Body of pancreas (tissue), 4 donors: Measurements from ENCODE around the gene HS1BP3. TPM values are rescaled to one million over a fixed set of nuclear protein-coding genes. Genes with fewer than 3 reads are reported as not detected.

Experiments used
- ATAC-seq: fragments of 150-250 bp; one replicate; pipeline ENCODE4 v1.9.1; 2016
- DNase-seq, 4 donors: peaks; one replicate each; pipeline ENCODE4 v3.0.0-alpha.2; 2019
- H3K27ac ChIP-seq, 4 donors: fragments of 200-600 bp; sonication (generic); 1 replicate in 3 of 4; 2 replicates in 1 of 4; pipeline versions ENCODE4 v1.5.1 to v1.6.1; 2016 to 2019; ENCODE audit warnings: mild to moderate bottlenecking in 1 of 4, mixed read lengths in 1 of 4, moderate library complexity in 1 of 4
- H3K27me3 ChIP-seq, 2 donors: fragments of 200-600 bp; sonication (generic); one replicate each; pipeline ENCODE4 v1.6.0; 2016; ENCODE audit warnings: mild to moderate bottlenecking in 1 of 2
- H3K36me3 ChIP-seq, 2 donors: fragments of 200-600 bp; sonication (generic); replicated peaks in 1 of 2; 2 replicates each; pipeline ENCODE4 v1.5.1; 2016; ENCODE audit warnings: low read depth in 2 of 2; ENCODE audit not compliant: insufficient read depth in 1 of 2
- H3K4me1 ChIP-seq: fragments of 200-600 bp; sonication (generic); one replicate; pipeline ENCODE4 v1.6.0; 2016
- H3K4me3 ChIP-seq, 2 donors: fragments of 200-600 bp; sonication (generic); 1 replicate in 1 of 2; 2 replicates in 1 of 2; pipeline ENCODE4 v1.5.1; 2016 to 2019
- H3K9me3 ChIP-seq, 3 donors: fragments of 200-600 bp; sonication (generic); 1 replicate in 2 of 3; 2 replicates in 1 of 3; pipeline ENCODE4 v1.5.1; 2016
- CTCF ChIP-seq, 7 experiments: fragments of 450-650 bp in 4 of 7; fragments of 200-600 bp in 3 of 7; sonication (generic) in 3 of 7; IDR thresholded peaks; one replicate each; pipeline ENCODE4 v1.5.1; 2016 to 2019; ENCODE audit warnings: antibody characterized with exemption in 7 of 7
- POLR2A ChIP-seq, 3 donors: fragments of 450-650 bp; IDR thresholded peaks; one replicate each; pipeline ENCODE4 v1.6.1; 2016; ENCODE audit warnings: antibody characterized with exemption in 3 of 3, mild to moderate bottlenecking in 2 of 3
- WGBS, 2 donors: methylation state at CpG; one replicate each; pipeline ENCODE4 v1.1.5; 2017; 5-methylcytosine and 5-hydroxymethylcytosine counted together
- intact Hi-C: fragments of 100-400 bp; cut with DNase I; formaldehyde crosslinking; loops from one replicate; pipeline ENCODE4 v1.15.1; 2023
- total RNA-seq, 2 donors: library from RNA; depleted of rRNA; stranded (reverse); fragments of >200 nt; gene quantifications; one replicate each; pipeline ENCODE4 v1.1.0, GENCODE V29; 2016

The HS1BP3 gene
- total RNA-seq, 2 donors from 2014 or later = 21.1 to 23.1 TPM

GRCh38 chr2:20626698-20627513 lies 24.0 kb downstream of the HS1BP3 start:
- no peak overlapping the region for H3K27ac ChIP-seq
- DNase-seq = peak in 2 of 4 donors; percentile 2 to 8
- no peak for ATAC-seq

GRCh38 chr2:20626392-20626697 lies 24.6 kb downstream of the HS1BP3 start:
- Histone ChIP-seq H3K27ac (no peak overlapping the region), H3K27me3 (no peaks in the 10 kb centered on the region), H3K4me3 (no peak overlapping the region), H3K4me1 (no peaks in the 10 kb centered on the region), H3K9me3 (no peaks in the 10 kb centered on the region), H3K36me3 (peaks cover 0 to 7% of the 10 kb centered on the region in 2 donors)
- 100% methylated on average over 2 of the region's 2 CpGs for WGBS, 2 donors
- intact Hi-C loops = no loop called here
- ATAC-seq = no peak
- peak in 1 of 4 donors; percentile 1 for DNase-seq
- TF ChIP-seq POLR2A (IDR thresholded peaks at IDR 0.05) (no peak), CTCF (IDR thresholded peaks at IDR 0.05) (no peak)

More at GRCh38 chr2:20626698-20627513, 24.0 kb downstream of the HS1BP3 start:
- no peaks in the 10 kb centered on the region for H3K27me3 ChIP-seq
- WGBS, 2 donors = 92 to 97% methylated on average over 13 to 20 of the region's 20 CpGs
- peaks cover 0 to 7% of the 10 kb centered on the region in 2 donors for H3K36me3 ChIP-seq
- intact Hi-C loops = no loop called here
- H3K9me3 ChIP-seq = no peaks in the 10 kb centered on the region
- no peaks in the 10 kb centered on the region for H3K4me1 ChIP-seq
- TF ChIP-seq POLR2A (IDR thresholded peaks at IDR 0.05) = no peak
- TF ChIP-seq CTCF (IDR thresholded peaks at IDR 0.05) = no peak
- H3K4me3 ChIP-seq = no peak overlapping the region

- no peaks in the 10 kb centered on the region for H3K9me3 ChIP-seq
- 84 to 87% methylated on average over 19 of the region's 19 CpGs for WGBS, 2 donors
- intact Hi-C loops = no loop called here
- H3K27ac ChIP-seq = peak overlapping the region in 1 of 4 donors; percentile 18
- DNase-seq (peak in 2 of 4 donors; percentile 15 to 37), ATAC-seq (peak; percentile 37)
- no peak for TF ChIP-seq POLR2A (IDR thresholded peaks at IDR 0.05)
- peak in 2 of 7 experiments; percentile 6 to 7 for TF ChIP-seq CTCF (IDR thresholded peaks at IDR 0.05)
- H3K4me1 ChIP-seq = no peaks in the 10 kb centered on the region
- H3K36me3 ChIP-seq = peaks cover 0 to 7% of the 10 kb centered on the region in 2 donors
- no peak overlapping the region for H3K4me3 ChIP-seq
- H3K27me3 ChIP-seq = no peaks in the 10 kb centered on the region
Measured at GRCh38 chr2:20625491-20626391, 25.2 kb downstream of the HS1BP3 start.

- no peak for ATAC-seq
- Histone ChIP-seq H3K27me3 (no peaks in the 10 kb centered on the region), H3K4me1 (no peaks in the 10 kb centered on the region)
Measured at GRCh38 chr2:20624884-20625485, 25.9 kb downstream of the HS1BP3 start.

More at GRCh38 chr2:20624884-20625485, 25.9 kb downstream of the HS1BP3 start:
- peak in 2 of 4 donors; percentile 3 to 9 for DNase-seq
- intact Hi-C loops = no loop called here
- H3K9me3 ChIP-seq = no peaks in the 10 kb centered on the region
- 74 to 83% methylated on average over 8 to 11 of the region's 11 CpGs for WGBS, 2 donors
- TF ChIP-seq POLR2A (IDR thresholded peaks at IDR 0.05) = no peak
- no peak for TF ChIP-seq CTCF (IDR thresholded peaks at IDR 0.05)
- H3K36me3 ChIP-seq = peaks cover 0 to 7% of the 10 kb centered on the region in 2 donors
- no peak overlapping the region for H3K27ac ChIP-seq
- H3K4me3 ChIP-seq = no peak overlapping the region
